Adrenal gland (tissue), 12 donors: ENCODE data around the gene CAMSAP2. TPM values are rescaled to one million over a fixed set of nuclear protein-coding genes. Genes with fewer than 3 reads are reported as not detected.
"Not testable (repeated sequence)": the region's sequence is repeated elsewhere in the genome, so short reads cannot be mapped to it uniquely, and the experiment has no call there.

Experiments used
- DNase-seq, 7 donors: peaks; one replicate each; pipeline ENCODE4 v3.0.0-alpha.2; 2019 to 2020
- H3K27ac ChIP-seq, 5 donors: fragments of 200-600 bp; sonication (generic) in 4 of 5; 1 replicate in 3 of 5; 2 replicates in 2 of 5; pipeline versions ENCODE4 v1.5.1 to v1.8.0; 2016 to 2020; ENCODE audit warnings: mild to moderate bottlenecking in 1 of 5
- H3K27me3 ChIP-seq: fragments of 200-600 bp; 2 replicates; pipeline ENCODE4 v1.8.0; 2021
- H3K36me3 ChIP-seq, 2 donors: fragments of 200-600 bp; replicated peaks in 1 of 2; 1 replicate in 1 of 2; 2 replicates in 1 of 2; pipeline versions ENCODE4 v1.5.1 to v1.8.0; 2018 to 2022
- H3K4me1 ChIP-seq, 2 donors: fragments of 200-600 bp; replicated peaks in 1 of 2; 1 replicate in 1 of 2; 2 replicates in 1 of 2; pipeline versions ENCODE4 v1.5.1 to v1.8.0; 2018 to 2021
- H3K4me3 ChIP-seq, 4 donors: fragments of 200-600 bp; sonication (generic) in 3 of 4; one replicate each; pipeline ENCODE4 v1.5.1; 2016 to 2018
- H3K9me3 ChIP-seq, 3 donors: fragments of 200-600 bp; sonication (generic) in 1 of 3; replicated peaks in 1 of 3; 1 replicate in 2 of 3; 2 replicates in 1 of 3; pipeline versions ENCODE4 v1.5.1 to v1.8.0; 2016 to 2021
- POLR2A ChIP-seq, 2 donors: fragments of 450-650 bp; IDR thresholded peaks; one replicate each; pipeline ENCODE4 v1.6.1; 2017; ENCODE audit warnings: antibody characterized with exemption in 2 of 2, mild to moderate bottlenecking in 2 of 2, moderate library complexity in 1 of 2
- WGBS, 4 donors: extraction: QIAGEN DNeasy Blood & Tissue Kit in 2 of 4; methylation state at CpG; one replicate each; pipeline versions ENCODE4 v1.1.5 to v1.1.7; 2013 to 2017; 5-methylcytosine and 5-hydroxymethylcytosine counted together
- intact Hi-C, 2 donors: fragments of 100-400 bp; cut with DNase I; formaldehyde crosslinking; loops; one replicate each; pipeline versions ENCODE4 v1.14.1 to v1.15.0; 2022 to 2023
- polyA plus RNA-seq, 3 donors: library from polyadenylated mRNA; stranded (reverse); fragments of 200-250 nt in 2 of 3; fragments of 350-450 nt in 1 of 3; fragmentation: Illumina TruSeq in 1 of 3; extraction: RNeasy Lipid Tissue Mini Kit (QIAGEN cat#74804) in 1 of 3; gene quantifications; one replicate each; pipeline ENCODE4 v1.2.3, GENCODE V29; 2013 to 2014
- total RNA-seq, 9 donors: library from RNA; depleted of rRNA in 4 of 9; stranded (reverse); fragments of >200 nt in 4 of 9; fragments of 120-200 nt in 1 of 9; fragmentation: NEBNext Ultra II Directional in 1 of 9; extraction: Animal tissue kit (Norgen Biotek cat#: 25700) in 1 of 9; gene quantifications; one replicate each; pipeline versions ENCODE4 v1.1.0 to v1.2.4, GENCODE V29; 2013 to 2023
- TF ChIP-seq, protein P1 (sequence below), 6 experiments: fragments of 450-650 bp in 4 of 6; fragments of 200-600 bp in 2 of 6; sonication (generic) in 1 of 6; IDR thresholded peaks; 1 replicate in 5 of 6; 2 replicates in 1 of 6; pipeline versions ENCODE4 v1.5.1 to v1.8.0; 2016 to 2021; ENCODE audit warnings: antibody characterized with exemption in 6 of 6, mild to moderate bottlenecking in 2 of 6, moderate library complexity in 1 of 6
- donor health status: healthy with polysubstance abuse.
- donor health status: Bipolar disorder and iron deficiency.
- donor health status: DM: yes; HTN: yes; CAD: no.
- donor health status: DM: no; HTN: no; CAD: no.
- donor health status: DM: no; HTN: no; CAD: no.
- donor health status: DM: yes; HTN: yes; CAD: no.

CAMSAP2 gene
- total and polyA plus RNA-seq, 12 donors: 22.3 to 62.6 (median 33.0) TPM

DNA sequence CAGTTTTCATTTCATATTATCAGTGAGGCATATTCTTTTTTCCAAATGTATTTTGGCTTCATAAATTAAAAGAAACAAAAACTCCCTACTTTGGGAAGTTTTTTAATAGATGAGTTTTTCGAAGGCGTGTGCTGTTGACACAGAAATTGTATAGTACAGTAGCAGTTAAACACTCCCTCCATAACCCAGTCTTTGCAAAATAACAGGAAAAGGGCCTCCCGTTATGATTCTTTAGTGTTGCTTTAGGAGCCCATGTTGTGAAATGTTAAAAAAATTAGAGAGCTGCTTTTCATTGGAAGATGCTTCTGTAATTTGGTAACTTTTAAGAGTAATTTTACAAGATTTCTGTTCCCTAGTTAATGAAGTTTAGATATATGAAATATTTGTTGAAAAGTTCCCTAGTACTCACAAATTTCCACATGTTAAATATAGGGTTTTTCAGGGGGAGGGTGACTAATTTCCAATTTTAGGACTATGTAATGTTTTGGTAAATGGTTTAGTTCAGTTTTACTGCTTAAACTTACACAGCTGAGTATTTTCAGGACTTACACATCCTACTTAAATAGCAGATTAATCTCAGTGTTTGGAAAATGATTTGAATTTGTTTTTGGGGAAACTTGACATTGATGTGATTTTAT lies 2.0 kb downstream of the CAMSAP2 start:
- Histone ChIP-seq H3K9me3 (no peaks in the 10 kb centered on the region), H3K36me3 (no peaks in the 10 kb centered on the region), H3K27me3 (no peaks in the 10 kb centered on the region), H3K27ac (peak overlapping the region in 1 of 5 donors; percentile 100), H3K4me3 (peak overlapping the region in 3 of 4 donors; percentile 31 to 95 (median 44)), H3K4me1 (peaks cover 23 to 61% of the 10 kb centered on the region in 2 donors)
- TF ChIP-seq, protein P1, sequence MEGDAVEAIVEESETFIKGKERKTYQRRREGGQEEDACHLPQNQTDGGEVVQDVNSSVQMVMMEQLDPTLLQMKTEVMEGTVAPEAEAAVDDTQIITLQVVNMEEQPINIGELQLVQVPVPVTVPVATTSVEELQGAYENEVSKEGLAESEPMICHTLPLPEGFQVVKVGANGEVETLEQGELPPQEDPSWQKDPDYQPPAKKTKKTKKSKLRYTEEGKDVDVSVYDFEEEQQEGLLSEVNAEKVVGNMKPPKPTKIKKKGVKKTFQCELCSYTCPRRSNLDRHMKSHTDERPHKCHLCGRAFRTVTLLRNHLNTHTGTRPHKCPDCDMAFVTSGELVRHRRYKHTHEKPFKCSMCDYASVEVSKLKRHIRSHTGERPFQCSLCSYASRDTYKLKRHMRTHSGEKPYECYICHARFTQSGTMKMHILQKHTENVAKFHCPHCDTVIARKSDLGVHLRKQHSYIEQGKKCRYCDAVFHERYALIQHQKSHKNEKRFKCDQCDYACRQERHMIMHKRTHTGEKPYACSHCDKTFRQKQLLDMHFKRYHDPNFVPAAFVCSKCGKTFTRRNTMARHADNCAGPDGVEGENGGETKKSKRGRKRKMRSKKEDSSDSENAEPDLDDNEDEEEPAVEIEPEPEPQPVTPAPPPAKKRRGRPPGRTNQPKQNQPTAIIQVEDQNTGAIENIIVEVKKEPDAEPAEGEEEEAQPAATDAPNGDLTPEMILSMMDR (IDR thresholded peaks at IDR 0.05): no peak
- no peak for TF ChIP-seq POLR2A (IDR thresholded peaks at IDR 0.05)
- intact Hi-C loops: loop anchor here in 1 of 2 donors (10.0 kb wide), 1 partner anchor 54 kb away; no protein-coding TSS in a partner anchor
- WGBS, 4 donors: 4 to 8% (median 7%) methylated on average over 3 of the region's 3 CpGs
- no peak for DNase-seq

DNA sequence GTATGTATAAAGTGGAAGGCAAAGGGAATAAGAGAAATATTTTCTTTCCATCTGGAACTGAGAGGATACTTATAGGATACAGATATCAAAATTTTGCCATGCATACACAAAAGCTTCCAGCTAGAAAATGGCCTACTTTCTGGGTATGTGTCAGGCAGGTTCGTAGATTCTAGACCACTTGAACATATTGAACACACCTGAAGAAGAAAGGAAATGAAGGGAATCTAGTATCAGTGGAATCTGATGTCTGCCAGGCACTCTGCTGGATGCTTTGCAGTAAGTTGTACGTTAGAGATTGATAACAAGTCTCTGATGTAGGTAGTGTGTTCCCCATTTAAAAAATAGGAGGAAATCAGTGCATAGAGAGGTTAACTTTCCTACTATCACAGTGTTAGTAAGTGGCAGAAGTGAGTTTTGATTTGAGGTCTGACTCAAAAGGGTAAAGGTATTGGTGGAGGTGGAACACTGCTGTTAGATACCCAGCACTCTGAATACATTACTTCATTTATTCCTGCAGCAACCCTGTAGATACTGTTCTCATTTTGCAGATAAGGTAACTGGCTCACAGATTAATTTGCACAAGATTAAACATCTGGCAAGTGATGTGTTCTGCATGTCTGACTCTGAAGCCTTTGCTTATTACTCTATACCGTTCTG lies 3.0 kb downstream of the CAMSAP2 start:
- Histone ChIP-seq H3K9me3 (no peaks in the 10 kb centered on the region), H3K4me1 (peaks cover 23 to 61% of the 10 kb centered on the region in 2 donors), H3K27me3 (no peaks in the 10 kb centered on the region), H3K27ac (no peak overlapping the region), H3K36me3 (no peaks in the 10 kb centered on the region), H3K4me3 (peak overlapping the region in 1 of 4 donors; percentile 95)
- no peak for TF ChIP-seq POLR2A (IDR thresholded peaks at IDR 0.05)
- TF ChIP-seq, protein P1 (IDR thresholded peaks at IDR 0.05): no peak
- intact Hi-C loops: loop anchor here in 1 of 2 donors (10.0 kb wide), 1 partner anchor 53 kb away; no protein-coding TSS in a partner anchor
- WGBS, 4 donors: 16 to 23% (median 19%) methylated on average over 3 of the region's 3 CpGs
- no peak for DNase-seq

DNA sequence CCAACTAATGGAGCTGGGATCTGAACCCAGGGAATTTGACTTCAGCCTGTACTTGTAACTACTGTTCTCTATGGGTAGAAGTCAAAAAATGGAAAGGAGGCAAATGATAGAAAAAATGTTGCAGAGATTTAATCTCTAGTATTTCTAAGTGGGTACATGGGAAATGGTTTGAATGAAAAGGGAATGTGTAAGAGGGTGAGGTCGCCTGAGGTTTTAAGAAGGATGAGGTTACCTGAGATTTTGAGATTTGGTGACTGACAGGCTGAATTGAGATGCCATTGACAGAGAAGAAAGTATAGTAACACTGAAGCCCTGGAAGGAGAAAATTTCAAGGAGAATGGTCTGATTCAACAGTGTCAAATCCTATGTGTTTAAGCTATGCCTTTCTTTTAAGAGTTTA lies 5.5 kb downstream of the CAMSAP2 start:
- H3K4me1 ChIP-seq: peaks cover 20 to 54% of the 10 kb centered on the region in 2 donors
- H3K27me3 ChIP-seq: no peaks in the 10 kb centered on the region
- H3K4me3 ChIP-seq: no peak overlapping the region
- H3K27ac ChIP-seq: no peak overlapping the region
- WGBS, 4 donors: 86 to 94% (median 92%) methylated on average over 1 of the region's 1 CpG
- H3K36me3 ChIP-seq: no peaks in the 10 kb centered on the region
- TF ChIP-seq POLR2A (IDR thresholded peaks at IDR 0.05): no peak
- TF ChIP-seq, protein P1 (IDR thresholded peaks at IDR 0.05): no peak
- H3K9me3 ChIP-seq: no peaks in the 10 kb centered on the region
- no peak for DNase-seq
- intact Hi-C loops: loop anchor here in 1 of 2 donors (10.0 kb wide), 1 partner anchor 51 kb away; no protein-coding TSS in a partner anchor

DNA sequence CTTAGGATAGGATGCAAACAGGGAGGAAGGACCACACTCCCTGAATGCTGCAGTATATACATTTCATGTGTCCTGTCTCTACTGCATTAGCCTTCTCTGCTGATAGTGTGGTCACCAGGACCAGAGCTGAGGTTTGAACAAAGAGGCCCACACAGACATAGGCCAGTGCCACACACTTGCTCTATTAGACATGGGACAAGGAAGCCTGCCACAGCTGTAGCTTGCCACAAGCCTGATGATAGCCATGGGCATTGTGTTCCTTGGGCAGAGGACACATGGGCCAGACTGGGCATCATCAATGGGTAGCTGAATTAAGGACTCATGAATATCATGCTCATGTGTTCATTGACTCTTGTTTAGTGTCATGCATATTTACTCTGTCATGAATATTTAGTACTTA lies 10.4 kb downstream of the CAMSAP2 start:
- H3K36me3 ChIP-seq: no peaks in the 10 kb centered on the region
- intact Hi-C loops: loop anchor here in 1 of 2 donors (10.0 kb wide), 1 partner anchor 46 kb away; no protein-coding TSS in a partner anchor
- no peak overlapping the region for H3K4me3 ChIP-seq
- H3K9me3 ChIP-seq: no peaks in the 10 kb centered on the region
- DNase-seq: no peak
- TF ChIP-seq, protein P1 (IDR thresholded peaks at IDR 0.05): no peak
- no peak for TF ChIP-seq POLR2A (IDR thresholded peaks at IDR 0.05)
- H3K27ac ChIP-seq: no peak overlapping the region
- H3K4me1 ChIP-seq: peaks cover 0 to 23% of the 10 kb centered on the region in 2 donors
- H3K27me3 ChIP-seq: no peaks in the 10 kb centered on the region

DNA sequence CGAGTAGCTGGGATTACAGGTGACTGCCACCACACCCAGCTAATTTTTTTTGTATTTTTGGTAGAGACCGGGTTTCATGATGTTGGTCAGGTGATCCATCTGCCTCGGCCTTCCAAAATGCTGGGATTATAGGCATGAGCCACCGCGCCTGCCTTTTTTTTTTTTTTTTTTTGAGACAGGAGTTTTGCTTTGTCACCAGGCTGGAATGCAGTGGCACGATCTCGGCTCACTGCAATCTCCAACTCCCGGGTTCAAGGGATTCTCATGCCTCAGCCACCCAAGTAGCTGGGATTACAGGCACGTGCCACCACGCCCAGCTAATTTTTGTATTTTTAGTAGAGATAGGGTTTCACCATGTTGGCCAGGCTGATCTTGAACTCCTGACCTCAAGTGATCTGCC lies 12.1 kb downstream of the CAMSAP2 start:
- H3K4me1 ChIP-seq, DNase-seq, H3K9me3 ChIP-seq, H3K27ac ChIP-seq, intact Hi-C loops, H3K36me3 ChIP-seq, H3K27me3 ChIP-seq, H3K4me3 ChIP-seq: not testable (repeated sequence)
- WGBS, 4 donors: 75 to 90% (median 90%) methylated on average over 10 of the region's 10 CpGs
